SK-N-MC (cell line): Measurements from ENCODE around the gene SMTN.

Source experiments
- EZH2 ChIP-seq: fragments of 200-600 bp; sonication (generic); IDR thresholded peaks from one replicate; pipeline ENCODE4 v1.6.1; 2017; ENCODE audit warnings: antibody characterized with exemption
- FOXP2 ChIP-seq: optimal IDR thresholded peaks from 2 replicates; pipeline ENCODE3; 2011; ENCODE audit warnings: mild to moderate bottlenecking, moderate library complexity; ENCODE audit not compliant: insufficient read depth; ENCODE audit errors: extremely low read length, control extremely low read depth
- POLR2AphosphoS5 ChIP-seq: IDR thresholded peaks from 2 replicates; pipeline ENCODE4 v1.6.1; 2012; ENCODE audit warnings: mild to moderate bottlenecking, low read depth, low read length, borderline replicate concordance

DNA sequence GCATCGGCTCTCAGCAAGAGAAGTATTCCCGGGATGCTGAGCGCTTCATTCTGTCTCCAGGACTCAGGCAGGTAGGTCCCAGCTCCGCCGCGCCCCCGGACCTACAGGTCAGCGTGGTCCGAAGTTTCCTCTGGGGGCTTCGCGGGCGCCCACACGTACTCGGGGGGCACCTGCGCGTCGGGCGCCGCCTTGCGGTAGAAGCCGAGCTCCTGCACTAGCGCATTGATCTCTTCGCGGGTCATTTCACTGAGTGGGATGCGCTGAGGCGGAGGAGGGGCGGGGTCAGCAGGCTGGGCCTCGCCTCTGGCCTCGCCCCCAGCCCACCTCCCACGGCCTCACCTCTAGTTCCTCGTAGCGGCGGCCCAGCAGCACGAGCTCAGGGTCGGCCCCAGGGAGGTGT is 23.8 kb downstream of the SMTN start:
- no peak for TF ChIP-seq POLR2AphosphoS5
- TF ChIP-seq EZH2: no peak
- TF ChIP-seq FOXP2: no peak
